Gastrocnemius medialis (tissue), 4 donors: Measurements from ENCODE around the gene KCNAB2.

Source experiments
- POLR2A ChIP-seq, 2 donors: fragments of 450-650 bp; IDR thresholded peaks; one replicate each; pipeline ENCODE4 v1.6.1; 2017; ENCODE audit warnings: antibody characterized with exemption in 2 of 2, mild to moderate bottlenecking in 2 of 2, moderate library complexity in 2 of 2
- TF ChIP-seq, protein P1 (sequence below), 5 experiments: fragments of 450-650 bp in 3 of 5; fragments of 200-600 bp in 2 of 5; sonication (generic) in 2 of 5; IDR thresholded peaks in 4 of 5; conservative IDR thresholded peaks in 1 of 5; 1 replicate in 4 of 5; 2 replicates in 1 of 5; pipeline ENCODE4 v1.5.1; 2016 to 2019; ENCODE audit warnings: antibody characterized with exemption in 5 of 5, mild to moderate bottlenecking in 3 of 5, moderate library complexity in 3 of 5

- TF ChIP-seq, protein P1, sequence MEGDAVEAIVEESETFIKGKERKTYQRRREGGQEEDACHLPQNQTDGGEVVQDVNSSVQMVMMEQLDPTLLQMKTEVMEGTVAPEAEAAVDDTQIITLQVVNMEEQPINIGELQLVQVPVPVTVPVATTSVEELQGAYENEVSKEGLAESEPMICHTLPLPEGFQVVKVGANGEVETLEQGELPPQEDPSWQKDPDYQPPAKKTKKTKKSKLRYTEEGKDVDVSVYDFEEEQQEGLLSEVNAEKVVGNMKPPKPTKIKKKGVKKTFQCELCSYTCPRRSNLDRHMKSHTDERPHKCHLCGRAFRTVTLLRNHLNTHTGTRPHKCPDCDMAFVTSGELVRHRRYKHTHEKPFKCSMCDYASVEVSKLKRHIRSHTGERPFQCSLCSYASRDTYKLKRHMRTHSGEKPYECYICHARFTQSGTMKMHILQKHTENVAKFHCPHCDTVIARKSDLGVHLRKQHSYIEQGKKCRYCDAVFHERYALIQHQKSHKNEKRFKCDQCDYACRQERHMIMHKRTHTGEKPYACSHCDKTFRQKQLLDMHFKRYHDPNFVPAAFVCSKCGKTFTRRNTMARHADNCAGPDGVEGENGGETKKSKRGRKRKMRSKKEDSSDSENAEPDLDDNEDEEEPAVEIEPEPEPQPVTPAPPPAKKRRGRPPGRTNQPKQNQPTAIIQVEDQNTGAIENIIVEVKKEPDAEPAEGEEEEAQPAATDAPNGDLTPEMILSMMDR (IDR thresholded peaks at IDR 0.05 in 4 of 5, conservative IDR thresholded peaks at IDR 0.05 in 1 of 5), result no peak
- TF ChIP-seq POLR2A (IDR thresholded peaks at IDR 0.05), result no peak
Measured at GRCh38 chr1:6108937-6109614, 63.4 kb downstream of the KCNAB2 start.
